ENCODE results near the gene HNRNPDL. TPM values are rescaled to one million over a fixed set of nuclear protein-coding genes. Genes with fewer than 3 reads are reported as not detected.

HNRNPDL gene
- total and polyA plus RNA-seq, 5 donors, result 89.5 to 185 (median 165) TPM

- H3K4me3 ChIP-seq (ENCODE audit: low read length), result no peak overlapping the region
- DNase-seq (no peak), ATAC-seq (no peak)
- H3K27me3 ChIP-seq (ENCODE audit: control insufficient read depth, insufficient read depth), result no peaks in the 10 kb centered on the region
- WGBS, result 95% methylated on average over 7 of the region's 7 CpGs
- H3K9me3 ChIP-seq (ENCODE audit: control insufficient read depth, low read length), result no peaks in the 10 kb centered on the region
- H3K4me1 ChIP-seq (ENCODE audit: control insufficient read depth, insufficient read depth, low read length), result peaks cover 3% of the 10 kb centered on the region
- intact Hi-C loops (cut with DNase I), result no loop called here
- no peak overlapping the region for H3K27ac ChIP-seq (ENCODE audit: low read length)
Observed at GRCh38 chr4:82434949-82435348, 4.7 kb upstream of the HNRNPDL start.

DNA sequence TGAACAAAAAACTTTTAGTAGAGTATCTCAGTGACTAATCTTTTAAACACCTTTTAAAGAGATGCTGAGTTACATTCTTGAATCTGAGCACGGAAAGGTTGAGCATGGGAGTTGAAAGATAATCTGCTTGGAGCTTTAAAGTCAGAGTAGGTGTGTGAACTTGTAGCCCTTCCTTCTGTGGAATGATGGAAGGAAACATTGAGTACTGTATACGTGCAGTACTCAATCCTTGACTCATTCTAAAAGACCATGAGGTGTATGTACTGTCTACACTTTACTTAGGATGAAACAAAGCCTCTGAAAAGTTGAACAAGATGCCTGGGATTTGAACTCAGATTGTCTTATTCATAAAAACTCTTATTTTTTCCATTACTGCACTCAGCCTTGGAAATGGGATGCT, 3.5 kb upstream of the HNRNPDL start:
- intact Hi-C loops (cut with DNase I), result no loop called here
- DNase-seq, result no peak
- 71% methylated on average over 2 of the region's 2 CpGs for WGBS
- Histone ChIP-seq H3K4me3 (ENCODE audit: low read length) (no peak overlapping the region), H3K27ac (ENCODE audit: low read length) (no peak overlapping the region), H3K27me3 (ENCODE audit: control insufficient read depth, insufficient read depth) (no peaks in the 10 kb centered on the region), H3K4me1 (ENCODE audit: control insufficient read depth, insufficient read depth, low read length) (peaks cover 3% of the 10 kb centered on the region), H3K9me3 (ENCODE audit: control insufficient read depth, low read length) (no peaks in the 10 kb centered on the region)
- no peak for ATAC-seq

- intact Hi-C loops (cut with DNase I), result no loop called here
- Histone ChIP-seq H3K4me1 (ENCODE audit: control insufficient read depth, insufficient read depth, low read length) (peaks cover 3% of the 10 kb centered on the region), H3K4me3 (ENCODE audit: low read length) (no peak overlapping the region), H3K27ac (ENCODE audit: low read length) (no peak overlapping the region), H3K27me3 (ENCODE audit: control insufficient read depth, insufficient read depth) (no peaks in the 10 kb centered on the region), H3K9me3 (ENCODE audit: control insufficient read depth, low read length) (no peaks in the 10 kb centered on the region)
- 88% methylated on average over 18 of the region's 18 CpGs for WGBS
- DNase-seq (no peak), ATAC-seq (no peak)
Observed at GRCh38 chr4:82432596-82432995, 2.3 kb upstream of the HNRNPDL start.

GRCh38 chr4:82431831-82432230, 1.6 kb upstream of the HNRNPDL start:
- H3K9me3 ChIP-seq (ENCODE audit: control insufficient read depth, low read length), result no peaks in the 10 kb centered on the region
- no peak overlapping the region for H3K4me3 ChIP-seq (ENCODE audit: low read length)
- 97% methylated on average over 4 of the region's 4 CpGs for WGBS
- peaks cover 3% of the 10 kb centered on the region for H3K4me1 ChIP-seq (ENCODE audit: control insufficient read depth, insufficient read depth, low read length)
- intact Hi-C loops (cut with DNase I), result no loop called here
- no peak overlapping the region for H3K27ac ChIP-seq (ENCODE audit: low read length)
- ATAC-seq (no peak), DNase-seq (no peak)
- H3K27me3 ChIP-seq (ENCODE audit: control insufficient read depth, insufficient read depth), result no peaks in the 10 kb centered on the region

DNA sequence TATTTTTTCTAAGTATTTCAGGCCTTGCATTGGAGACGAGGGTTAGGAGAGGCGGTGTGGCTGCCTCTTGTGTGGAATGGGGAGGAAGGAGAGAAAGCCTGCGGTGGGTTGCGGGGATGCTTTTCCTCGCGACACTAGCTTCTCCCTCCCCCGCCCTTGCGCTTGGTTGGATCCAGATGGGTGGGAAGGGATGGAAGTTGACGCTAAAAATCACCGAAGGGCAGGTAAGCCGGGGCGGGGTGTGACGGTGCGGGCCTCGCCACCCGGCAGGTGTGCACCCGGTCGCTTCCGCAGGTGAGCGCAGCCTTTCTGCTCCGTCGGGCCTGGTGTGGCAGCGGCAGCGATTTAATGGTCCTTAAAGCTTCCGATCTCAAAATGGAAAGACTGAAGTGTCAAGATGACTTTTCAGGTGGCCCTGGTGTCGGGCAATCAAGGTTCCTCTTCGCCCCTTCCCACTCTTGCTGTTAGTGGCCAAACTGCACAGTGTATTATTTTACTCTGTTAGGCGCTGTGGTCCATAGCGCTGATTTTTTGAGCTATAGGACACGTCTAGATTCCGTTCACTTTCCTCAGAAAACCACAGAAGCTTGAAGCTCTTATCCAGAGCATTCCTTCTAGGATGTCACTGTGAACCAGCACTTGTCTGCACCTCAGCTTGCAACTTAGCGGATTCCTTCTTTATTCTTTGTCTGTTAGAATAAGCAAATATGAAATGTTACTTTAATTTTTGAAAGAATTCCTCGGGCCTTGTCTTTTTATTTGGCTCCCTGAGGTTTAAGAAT, 893 bp upstream of the HNRNPDL start:
- ATAC-seq (peak in 1 of 2 donors; percentile 0), DNase-seq (peak in 2 of 3 donors; percentile 23 to 59)
- H3K27ac ChIP-seq (ENCODE audit: low read length), result peak overlapping the region; percentile 52
- WGBS, result 4% methylated on average over 33 of the region's 33 CpGs
- H3K9me3 ChIP-seq (ENCODE audit: control insufficient read depth, low read length), result no peaks in the 10 kb centered on the region
- no peaks in the 10 kb centered on the region for H3K27me3 ChIP-seq (ENCODE audit: control insufficient read depth, insufficient read depth)
- intact Hi-C loops (cut with DNase I), result no loop called here
- peaks cover 3% of the 10 kb centered on the region for H3K4me1 ChIP-seq (ENCODE audit: control insufficient read depth, insufficient read depth, low read length)
- peak overlapping the region; percentile 64 for H3K4me3 ChIP-seq (ENCODE audit: low read length)

DNA sequence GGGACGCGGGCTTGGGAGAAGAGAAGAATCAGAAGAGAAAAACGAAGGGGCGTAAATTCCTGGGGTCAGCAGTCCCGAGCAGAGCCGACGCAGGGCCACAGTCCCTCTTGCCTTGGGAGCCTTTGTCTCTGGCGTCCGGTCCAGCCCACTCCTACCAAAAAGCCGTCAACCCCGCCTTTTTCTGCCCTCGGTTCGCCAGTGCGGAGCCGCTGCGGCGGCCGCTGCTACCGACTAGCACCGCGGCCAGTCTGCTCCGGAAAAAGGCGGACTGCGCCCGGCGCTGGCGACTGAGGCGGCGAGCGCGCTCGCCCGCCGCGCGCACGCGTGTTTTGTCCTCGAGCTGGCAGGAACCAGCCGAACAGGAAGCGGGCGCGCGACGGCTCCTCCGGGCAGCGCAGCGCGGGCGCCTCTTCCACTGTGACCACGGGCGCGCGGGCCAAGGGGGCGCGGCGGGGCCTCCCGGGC, 502 bp downstream of the HNRNPDL start:
- ATAC-seq (peak; percentile 5 to 32), DNase-seq (no peak)
- WGBS, result under 1% methylated on average over 58 of the region's 58 CpGs
- Histone ChIP-seq H3K4me1 (ENCODE audit: control insufficient read depth, insufficient read depth, low read length) (peaks cover 3% of the 10 kb centered on the region), H3K9me3 (ENCODE audit: control insufficient read depth, low read length) (no peaks in the 10 kb centered on the region), H3K4me3 (ENCODE audit: low read length) (peak overlapping the region; percentile 64), H3K27ac (ENCODE audit: low read length) (peak overlapping the region; percentile 95), H3K27me3 (ENCODE audit: control insufficient read depth, insufficient read depth) (no peaks in the 10 kb centered on the region)
- intact Hi-C loops (cut with DNase I), result loop anchor here (2.0 to 10.0 kb wide), 4 partner anchors 52 to 57 kb away; partner anchors contain the start of gene HNRNPD (in 2 of the 4)

DNA sequence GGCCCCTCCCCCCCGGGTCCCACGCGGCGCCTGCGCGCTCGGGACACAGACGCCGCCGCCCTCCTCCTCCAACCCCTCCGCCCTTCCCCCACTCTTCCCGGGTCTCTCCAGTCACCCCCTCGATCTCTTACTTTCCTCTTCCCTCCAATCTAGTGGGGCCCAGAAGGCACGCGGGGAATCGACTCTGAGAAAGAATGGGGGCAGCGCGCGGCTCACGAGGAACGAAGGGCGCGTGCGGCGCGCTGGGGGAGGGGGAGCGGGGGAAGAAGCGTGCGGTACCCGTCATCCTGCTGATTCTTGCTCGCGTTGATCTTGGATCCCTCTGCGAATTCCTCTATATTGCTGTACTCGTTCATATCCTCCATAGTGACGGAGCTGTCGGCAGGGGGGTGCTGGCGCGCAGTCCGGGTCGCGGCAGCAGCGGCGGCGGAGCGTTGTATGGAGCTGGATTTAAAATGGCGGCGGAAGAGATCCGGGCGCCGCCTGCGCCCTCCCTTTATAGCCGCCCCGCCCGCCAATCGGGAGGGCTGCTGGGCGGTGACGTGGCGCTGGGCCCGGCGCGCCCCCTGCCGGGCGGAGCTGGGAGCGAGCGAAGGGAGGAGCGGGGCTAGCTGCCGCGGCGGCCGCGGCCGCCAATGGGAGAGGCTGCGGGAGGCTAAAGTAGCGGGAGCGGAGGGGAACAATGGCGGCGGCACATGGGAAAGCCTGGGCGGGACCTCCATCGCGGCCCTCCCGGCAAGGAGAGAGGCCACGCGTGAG, 1.1 kb downstream of the HNRNPDL start:
- peak overlapping the region; percentile 95 for H3K27ac ChIP-seq (ENCODE audit: low read length)
- intact Hi-C loops (cut with DNase I), result loop anchor here (2.0 to 10.0 kb wide), 4 partner anchors 52 to 57 kb away; partner anchors contain the start of gene HNRNPD (in 2 of the 4)

DNA sequence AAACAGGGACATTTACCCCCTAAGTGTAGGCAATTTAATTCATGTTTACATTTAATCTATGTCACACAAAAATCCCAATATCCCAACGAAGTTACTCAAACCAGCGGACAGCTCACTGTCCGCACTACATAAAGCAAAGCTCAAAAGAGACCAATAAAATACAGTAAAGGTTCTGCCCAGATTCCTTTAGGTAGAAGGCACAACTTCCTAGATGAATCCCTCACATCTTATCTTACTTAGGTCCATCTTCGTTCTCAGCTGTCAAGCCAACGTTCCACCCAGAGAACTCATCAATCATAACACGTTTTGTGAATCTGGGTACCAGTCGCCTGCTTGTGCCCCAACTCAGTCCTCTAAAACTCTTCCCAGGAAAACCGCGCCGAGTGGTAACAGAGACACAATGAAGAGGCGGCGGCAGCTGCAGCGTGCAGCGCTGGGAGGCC, 1.7 kb downstream of the HNRNPDL start:
- Histone ChIP-seq H3K9me3 (ENCODE audit: control insufficient read depth, low read length) (no peaks in the 10 kb centered on the region), H3K4me3 (ENCODE audit: low read length) (peak overlapping the region; percentile 64), H3K4me1 (ENCODE audit: control insufficient read depth, insufficient read depth, low read length) (peaks cover 3% of the 10 kb centered on the region), H3K27ac (ENCODE audit: low read length) (no peak overlapping the region), H3K27me3 (ENCODE audit: control insufficient read depth, insufficient read depth) (no peaks in the 10 kb centered on the region)
- WGBS, result under 1% methylated on average over 14 of the region's 14 CpGs
- ATAC-seq (no peak), DNase-seq (no peak)
- intact Hi-C loops (cut with DNase I), result loop anchor here (2.0 to 10.0 kb wide), 4 partner anchors 51 to 56 kb away; partner anchors contain the start of gene HNRNPD (in 2 of the 4)

More for the DNA sequence above, 1.1 kb downstream of the HNRNPDL start:
- peak; percentile 92 to 98 (median 97) for DNase-seq
- under 1% methylated on average over 83 of the region's 83 CpGs for whole genome bisulfite sequencing
- peak overlapping the region; percentile 64 for H3K4me3 ChIP-seq (ENCODE audit: low read length)
- peaks cover 3% of the 10 kb centered on the region for H3K4me1 ChIP-seq (ENCODE audit: control insufficient read depth, insufficient read depth, low read length)
- ATAC-seq, result peak; percentile 89 to 90
- H3K27me3 ChIP-seq (ENCODE audit: control insufficient read depth, insufficient read depth), result no peaks in the 10 kb centered on the region
- H3K9me3 ChIP-seq (ENCODE audit: control insufficient read depth, low read length), result no peaks in the 10 kb centered on the region

DNA sequence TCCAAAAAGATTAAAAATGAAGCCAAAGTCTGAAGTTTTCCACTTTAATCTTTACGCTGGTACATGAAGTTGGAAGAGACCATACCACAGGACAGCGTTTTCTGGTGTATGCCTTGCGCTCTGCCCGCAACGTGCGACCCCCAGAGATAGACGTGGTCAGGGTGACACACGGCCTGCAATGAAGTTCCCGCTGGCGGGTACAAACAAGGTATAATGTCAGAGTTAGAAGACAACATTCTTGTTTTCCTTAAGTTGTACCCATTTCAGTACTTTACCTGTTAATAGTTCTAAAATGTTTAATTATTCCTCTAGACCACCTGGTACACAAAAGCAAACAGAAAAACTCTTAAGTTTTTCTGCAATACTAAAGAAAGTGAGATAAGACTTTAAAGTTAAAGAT, 4.8 kb downstream of the HNRNPDL start:
- Histone ChIP-seq H3K27ac (ENCODE audit: low read length) (no peak overlapping the region), H3K4me1 (ENCODE audit: control insufficient read depth, insufficient read depth, low read length) (no peaks in the 10 kb centered on the region), H3K9me3 (ENCODE audit: control insufficient read depth, low read length) (no peaks in the 10 kb centered on the region), H3K27me3 (ENCODE audit: control insufficient read depth, insufficient read depth) (no peaks in the 10 kb centered on the region), H3K4me3 (ENCODE audit: low read length) (no peak overlapping the region)
- intact Hi-C loops (cut with DNase I), result loop anchor here in 3 of 4 donors (5.0 to 10.0 kb wide), 3 partner anchors 48 to 53 kb away; partner anchors contain the start of gene HNRNPD (in 2 of the 3)
- ATAC-seq (no peak), DNase-seq (no peak)
- WGBS, result 83% methylated on average over 10 of the region's 10 CpGs

GRCh38 chr4:82423245-82424054, 6.8 kb downstream of the HNRNPDL start:
- intact Hi-C loops (cut with DNase I), result loop anchor here in 1 of 4 donors (10.0 kb wide), 1 partner anchor 49 kb away; the partner anchor contains the start of gene HNRNPD
- H3K27ac ChIP-seq (ENCODE audit: low read length), result no peak overlapping the region
- no peak for ATAC-seq
- H3K9me3 ChIP-seq (ENCODE audit: control insufficient read depth, low read length), result no peaks in the 10 kb centered on the region
- H3K4me1 ChIP-seq (ENCODE audit: control insufficient read depth, insufficient read depth, low read length), result no peaks in the 10 kb centered on the region
- WGBS, result 81% methylated on average over 7 of the region's 7 CpGs
- no peaks in the 10 kb centered on the region for H3K27me3 ChIP-seq (ENCODE audit: control insufficient read depth, insufficient read depth)
- DNase-seq, result no peak
- no peak overlapping the region for H3K4me3 ChIP-seq (ENCODE audit: low read length)
